HepG2 (cell line): Measurements from ENCODE around the gene IQCM. TPM values are rescaled to one million over a fixed set of nuclear protein-coding genes. Genes with fewer than 3 reads are reported as not detected.

Experiments
- ATAC-seq: fragments of 200-7000 bp; cut with Tn5 transposase; 3 replicates; pipeline ENCODE4 v1.9.1; 2020; ENCODE audit warnings: mild to moderate bottlenecking, moderate library complexity
- BruUV-seq: library from RNA; stranded (reverse); fragments of 400-500 nt; replicated peaks from 2 replicates; lab custom pipeline; 2021; lab: Mats Ljungman, UMichigan
- CTCF ChIA-PET: fragments of 300-600 bp; formaldehyde crosslinking; extraction: SDS; loops from one replicate; lab custom pipeline; 2021; ENCODE audit warnings: low total read pairs, inconsistent platforms, low intra/inter-chr PET ratio; lab: Yijun Ruan, JAX
- POLR2A ChIA-PET: fragments of 350-600 bp; sonication (Branson Sonifier 250); formaldehyde crosslinking; loops from one replicate; lab custom pipeline; 2020; ENCODE audit warnings: antibody characterized with exemption, inconsistent platforms; lab: Yijun Ruan, JAX
- DNase-seq: peaks from one replicate; pipeline ENCODE4 v3.0.0-alpha.2; 2015; ENCODE audit warnings: low spot score
- FAIRE-seq: peaks from 3 replicates; lab custom pipeline; 2011; peaks lifted over from hg19 to GRCh38; lab: Jason Lieb, UNC
- H2AFZ ChIP-seq: one replicate; pipeline ENCODE4 v1.6.1; 2011; ENCODE audit warnings: low read length, inconsistent platforms
- H3K27ac ChIP-seq: fragments of 300-600 bp; 3 replicates; pipeline ENCODE4 v1.8.0; 2011; ENCODE audit warnings: mixed run types, mild to moderate bottlenecking, mixed read lengths, low read length, inconsistent platforms; ENCODE audit not compliant: insufficient read depth; ENCODE audit errors: extremely low read length
- H3K27me3 ChIP-seq, 2 experiments: fragments of 200-600 bp in 1 of 2; 2 replicates in 1 of 2; 3 replicates in 1 of 2; pipeline versions ENCODE4 v1.6.0 to v1.8.0; 2011; ENCODE audit warnings: low read length in 2 of 2, mild to moderate bottlenecking in 2 of 2, moderate library complexity in 2 of 2, inconsistent platforms in 1 of 2; ENCODE audit not compliant: insufficient read depth in 2 of 2, control insufficient read depth in 1 of 2
- H3K36me3 ChIP-seq, 2 experiments: fragments of 200-600 bp in 1 of 2; replicated peaks in 1 of 2; 2 replicates in 1 of 2; 3 replicates in 1 of 2; pipeline versions ENCODE4 v1.5.1 to v1.8.0; 2011; ENCODE audit warnings: low read length in 2 of 2, inconsistent platforms in 1 of 2; ENCODE audit not compliant: insufficient read depth in 2 of 2, control insufficient read depth in 1 of 2
- H3K4me1 ChIP-seq: 2 replicates; pipeline ENCODE4 v1.5.1; 2012; ENCODE audit warnings: low read length, inconsistent platforms; ENCODE audit not compliant: insufficient read depth
- H3K4me2 ChIP-seq: 2 replicates; pipeline ENCODE4 v1.6.0; 2011; ENCODE audit warnings: low read depth, low read length, inconsistent platforms
- H3K4me3 ChIP-seq, 3 experiments: fragments of 200-600 bp in 1 of 3; sonication (generic), shearing (Covaris generic) in 1 of 3; replicated peaks in 1 of 3; 2 replicates each; pipeline ENCODE4 v1.5.1; 2011 to 2016; ENCODE audit warnings: low read length in 3 of 3, inconsistent platforms in 2 of 3, low read depth in 2 of 3, mild to moderate bottlenecking in 2 of 3, control low read depth in 1 of 3, mixed read lengths in 1 of 3; ENCODE audit not compliant: insufficient read depth in 1 of 3
- H3K79me2 ChIP-seq: one replicate; pipeline ENCODE4 v1.6.1; 2011; ENCODE audit warnings: low read length, inconsistent platforms; ENCODE audit not compliant: insufficient read depth
- H3K9ac ChIP-seq: 2 replicates; pipeline ENCODE4 v1.6.0; 2011; ENCODE audit warnings: mild to moderate bottlenecking, low read depth, low read length, inconsistent platforms; ENCODE audit not compliant: insufficient read depth
- H3K9me3 ChIP-seq: 2 replicates; pipeline ENCODE4 v1.5.1; 2012; ENCODE audit warnings: mild to moderate bottlenecking, low read length
- H4K20me1 ChIP-seq: 2 replicates; pipeline ENCODE4 v1.6.0; 2011; ENCODE audit warnings: inconsistent platforms, mild to moderate bottlenecking, low read length, moderate library complexity; ENCODE audit not compliant: insufficient read depth
- CAMTA2 ChIP-seq: sonication (generic); formaldehyde crosslinking; IDR thresholded peaks from 2 replicates; pipeline ENCODE4 v1.4.0; 2020; ENCODE audit warnings: mild to moderate bottlenecking, missing genetic modification reagents, borderline replicate concordance
- CBX1 ChIP-seq: IDR thresholded peaks from one replicate; pipeline ENCODE4 v1.6.1; 2016; ENCODE audit warnings: antibody characterized with exemption, low read depth
- FOXC1 ChIP-seq: sonication (generic); formaldehyde crosslinking; IDR thresholded peaks from 2 replicates; pipeline ENCODE4 v1.8.0; 2022; ENCODE audit warnings: mild to moderate bottlenecking, missing genetic modification reagents, borderline replicate concordance
- HES4 ChIP-seq: sonication (generic); formaldehyde crosslinking; IDR thresholded peaks from 2 replicates; pipeline ENCODE4 v1.9.0; 2021; ENCODE audit warnings: mild to moderate bottlenecking, missing genetic modification reagents, borderline replicate concordance
- HOXA3 ChIP-seq: sonication (generic); formaldehyde crosslinking; IDR thresholded peaks from 2 replicates; pipeline ENCODE4 v1.5.0; 2020; ENCODE audit warnings: missing genetic modification reagents
- KDM1A ChIP-seq: IDR thresholded peaks from 2 replicates; pipeline ENCODE4 v1.6.1; 2016; ENCODE audit warnings: missing compliant biosample characterization
- MXD4 ChIP-seq: IDR thresholded peaks from 2 replicates; pipeline ENCODE4 v1.6.1; 2016; ENCODE audit warnings: mild to moderate bottlenecking, missing biosample characterization, missing genetic modification reagents
- PCBP2 ChIP-seq: fragments of 200-400 bp; formaldehyde crosslinking; optimal IDR thresholded peaks from 2 replicates; pipeline ENCODE3; 2018; ENCODE audit warnings: low read length, low read depth; ENCODE audit not compliant: poor library complexity, severe bottlenecking
- POLR2AphosphoS5 ChIP-seq: IDR thresholded peaks from 2 replicates; pipeline ENCODE4 v1.6.1; 2012; ENCODE audit warnings: low read depth, low read length
- SP2 ChIP-seq: sonication (generic); formaldehyde crosslinking; IDR thresholded peaks from 2 replicates; pipeline ENCODE4 v1.5.1; 2020; ENCODE audit warnings: mild to moderate bottlenecking, missing genetic modification reagents
- TP53 ChIP-seq: sonication (generic); formaldehyde crosslinking; conservative IDR thresholded peaks from 2 replicates; pipeline ENCODE4 v1.4.0; 2020; ENCODE audit warnings: missing genetic modification reagents
- ZBTB8A ChIP-seq: sonication (generic); formaldehyde crosslinking; IDR thresholded peaks from 2 replicates; pipeline ENCODE4 v1.4.0; 2020; ENCODE audit warnings: mild to moderate bottlenecking, low read depth, missing genetic modification reagents, borderline replicate concordance
- ZFP62 ChIP-seq: sonication (generic); formaldehyde crosslinking; IDR thresholded peaks from 2 replicates; pipeline ENCODE4 v1.4.0; 2020; ENCODE audit warnings: missing genetic modification reagents
- ZNF160 ChIP-seq: sonication (generic); formaldehyde crosslinking; IDR thresholded peaks from 2 replicates; pipeline ENCODE4 v1.8.0; 2022; ENCODE audit warnings: mild to moderate bottlenecking, inconsistent platforms, missing genetic modification reagents
- ZNF30 ChIP-seq: sonication (generic); formaldehyde crosslinking; IDR thresholded peaks from 2 replicates; pipeline ENCODE4 v1.5.0; 2020; ENCODE audit warnings: mild to moderate bottlenecking, missing genetic modification reagents
- ZNF460 ChIP-seq: sonication (generic); formaldehyde crosslinking; IDR thresholded peaks from 2 replicates; pipeline ENCODE4 v1.5.1; 2020; ENCODE audit warnings: missing genetic modification reagents, mild to moderate bottlenecking, borderline replicate concordance
- ZNF883 ChIP-seq: sonication (generic); formaldehyde crosslinking; IDR thresholded peaks from 2 replicates; pipeline ENCODE4 v1.5.1; 2020; ENCODE audit warnings: mild to moderate bottlenecking, missing genetic modification reagents; ENCODE audit errors: not compliant biosample characterization
- WGBS: methylation state at CpG from one replicate; pipeline ENCODE4 v1.1.6; 2017; ENCODE audit warnings: low lambda C conversion rate; 5-methylcytosine and 5-hydroxymethylcytosine counted together
- in situ Hi-C: cut with HindIII; loops from 2 replicates; pipeline ENCODE4 v1.10.0; 2017; ENCODE audit warnings: low pct_unique_long_range_greater_than_20kb; ENCODE audit not compliant: extremely low pct_ligation_motif_present
- intact Hi-C: fragments of 100-400 bp; cut with micrococcal nuclease; formaldehyde crosslinking; loops from one replicate; pipeline ENCODE4 v1.10.0; 2022; ENCODE audit not compliant: unreplicated experiment
- polyA plus RNA-seq, 8 experiments: library from polyadenylated mRNA; depleted of rRNA in 3 of 8; stranded (reverse) in 7 of 8; unstranded in 1 of 8; fragments of >200 nt; fragmentation: Illumina TruSeq in 4 of 8; extraction: Trizol in 4 of 8; gene quantifications; 2 replicates each; pipeline versions ENCODE4 v1.2.1 to v1.2.3, GENCODE V29; 2011 to 2016; ENCODE audit warnings: low read depth in 4 of 8, missing spikeins in 1 of 8, mixed read lengths in 1 of 8; ENCODE audit not compliant: insufficient read depth in 1 of 8
- total RNA-seq, 5 experiments: library from RNA; depleted of rRNA; stranded (reverse); fragments of >200 nt; fragmentation: Illumina TruSeq; extraction: Trizol; gene quantifications; 2 replicates each; pipeline ENCODE4 v1.2.3, GENCODE V29; 2016; ENCODE audit warnings: low read depth in 1 of 5
- TF ChIP-seq, protein P1 (sequence below): IDR thresholded peaks from 2 replicates; pipeline ENCODE4 v1.6.1; 2016; ENCODE audit warnings: low read depth, control low read depth
- TF ChIP-seq, protein P2 (sequence below): sonication (generic); formaldehyde crosslinking; IDR thresholded peaks from 2 replicates; pipeline ENCODE4 v1.4.0; 2020; ENCODE audit warnings: mild to moderate bottlenecking, missing genetic modification reagents
- TF ChIP-seq, protein P3 (sequence below): sonication (generic); formaldehyde crosslinking; IDR thresholded peaks from 2 replicates; pipeline ENCODE4 v1.4.0; 2020; ENCODE audit warnings: missing genetic modification reagents, borderline replicate concordance

The IQCM gene
- total and polyA plus RNA-seq, 2 of the 13 experiments (the other 11 are each of a cell fraction or from before 2014, with no cell fraction given): not detected

DNA sequence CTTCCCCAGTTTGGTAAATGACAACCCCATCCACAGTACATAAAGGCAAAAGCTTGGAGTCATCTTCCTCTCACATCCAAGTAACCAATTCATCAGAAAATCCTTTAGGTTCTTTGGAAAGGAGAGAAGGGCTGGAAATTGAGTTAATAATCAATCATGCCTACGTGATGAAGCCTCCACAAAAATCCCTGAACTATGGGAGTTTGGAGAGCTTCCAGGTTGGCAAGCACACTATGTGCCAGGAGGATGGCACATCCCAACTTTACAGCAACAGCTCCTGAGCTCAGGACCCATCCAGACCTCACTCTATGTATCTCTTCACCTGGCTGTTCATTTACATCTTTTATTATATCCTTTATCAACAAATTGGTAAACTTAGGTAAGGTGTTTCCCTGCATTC is 98.9 kb downstream of the IQCM start:
- BruUV-seq: no TSS peak
- Histone ChIP-seq H3K36me3 (no peaks in the 10 kb centered on the region), H3K4me1 (no peaks in the 10 kb centered on the region), H3K27me3 (no peaks in the 10 kb centered on the region), H2AFZ (no peak overlapping the region), H4K20me1 (no peaks in the 10 kb centered on the region), H3K9me3 (peaks cover 15% of the 10 kb centered on the region), H3K27ac (no peak overlapping the region), H3K4me3 (no peak overlapping the region), H3K79me2 (no peaks in the 10 kb centered on the region), H3K4me2 (no peak overlapping the region), H3K9ac (no peak overlapping the region)
- in situ Hi-C loops (no loop called here), intact Hi-C loops (no loop called here)
- no peak for FAIRE-seq
- WGBS: 0% methylated on average over 1 of the region's 1 CpG
- ATAC-seq: no peak
- CTCF ChIA-PET: no interaction called here
- no peak for TF ChIP-seq MXD4 (CRISPR knock-in tag)
- TF ChIP-seq CAMTA2: no peak
- TF ChIP-seq SP2: no peak
- TF ChIP-seq TP53: no peak
- no peak for TF ChIP-seq POLR2AphosphoS5
- no peak for TF ChIP-seq ZNF160 (CRISPR knock-in tag)
- TF ChIP-seq PCBP2: no peak
- TF ChIP-seq ZNF883: no peak
- TF ChIP-seq, protein P1, sequence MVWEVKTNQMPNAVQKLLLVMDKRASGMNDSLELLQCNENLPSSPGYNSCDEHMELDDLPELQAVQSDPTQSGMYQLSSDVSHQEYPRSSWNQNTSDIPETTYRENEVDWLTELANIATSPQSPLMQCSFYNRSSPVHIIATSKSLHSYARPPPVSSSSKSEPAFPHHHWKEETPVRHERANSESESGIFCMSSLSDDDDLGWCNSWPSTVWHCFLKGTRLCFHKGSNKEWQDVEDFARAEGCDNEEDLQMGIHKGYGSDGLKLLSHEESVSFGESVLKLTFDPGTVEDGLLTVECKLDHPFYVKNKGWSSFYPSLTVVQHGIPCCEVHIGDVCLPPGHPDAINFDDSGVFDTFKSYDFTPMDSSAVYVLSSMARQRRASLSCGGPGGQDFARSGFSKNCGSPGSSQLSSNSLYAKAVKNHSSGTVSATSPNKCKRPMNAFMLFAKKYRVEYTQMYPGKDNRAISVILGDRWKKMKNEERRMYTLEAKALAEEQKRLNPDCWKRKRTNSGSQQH (CRISPR knock-in tag): no peak
- TF ChIP-seq CBX1: no peak
- TF ChIP-seq, protein P2, sequence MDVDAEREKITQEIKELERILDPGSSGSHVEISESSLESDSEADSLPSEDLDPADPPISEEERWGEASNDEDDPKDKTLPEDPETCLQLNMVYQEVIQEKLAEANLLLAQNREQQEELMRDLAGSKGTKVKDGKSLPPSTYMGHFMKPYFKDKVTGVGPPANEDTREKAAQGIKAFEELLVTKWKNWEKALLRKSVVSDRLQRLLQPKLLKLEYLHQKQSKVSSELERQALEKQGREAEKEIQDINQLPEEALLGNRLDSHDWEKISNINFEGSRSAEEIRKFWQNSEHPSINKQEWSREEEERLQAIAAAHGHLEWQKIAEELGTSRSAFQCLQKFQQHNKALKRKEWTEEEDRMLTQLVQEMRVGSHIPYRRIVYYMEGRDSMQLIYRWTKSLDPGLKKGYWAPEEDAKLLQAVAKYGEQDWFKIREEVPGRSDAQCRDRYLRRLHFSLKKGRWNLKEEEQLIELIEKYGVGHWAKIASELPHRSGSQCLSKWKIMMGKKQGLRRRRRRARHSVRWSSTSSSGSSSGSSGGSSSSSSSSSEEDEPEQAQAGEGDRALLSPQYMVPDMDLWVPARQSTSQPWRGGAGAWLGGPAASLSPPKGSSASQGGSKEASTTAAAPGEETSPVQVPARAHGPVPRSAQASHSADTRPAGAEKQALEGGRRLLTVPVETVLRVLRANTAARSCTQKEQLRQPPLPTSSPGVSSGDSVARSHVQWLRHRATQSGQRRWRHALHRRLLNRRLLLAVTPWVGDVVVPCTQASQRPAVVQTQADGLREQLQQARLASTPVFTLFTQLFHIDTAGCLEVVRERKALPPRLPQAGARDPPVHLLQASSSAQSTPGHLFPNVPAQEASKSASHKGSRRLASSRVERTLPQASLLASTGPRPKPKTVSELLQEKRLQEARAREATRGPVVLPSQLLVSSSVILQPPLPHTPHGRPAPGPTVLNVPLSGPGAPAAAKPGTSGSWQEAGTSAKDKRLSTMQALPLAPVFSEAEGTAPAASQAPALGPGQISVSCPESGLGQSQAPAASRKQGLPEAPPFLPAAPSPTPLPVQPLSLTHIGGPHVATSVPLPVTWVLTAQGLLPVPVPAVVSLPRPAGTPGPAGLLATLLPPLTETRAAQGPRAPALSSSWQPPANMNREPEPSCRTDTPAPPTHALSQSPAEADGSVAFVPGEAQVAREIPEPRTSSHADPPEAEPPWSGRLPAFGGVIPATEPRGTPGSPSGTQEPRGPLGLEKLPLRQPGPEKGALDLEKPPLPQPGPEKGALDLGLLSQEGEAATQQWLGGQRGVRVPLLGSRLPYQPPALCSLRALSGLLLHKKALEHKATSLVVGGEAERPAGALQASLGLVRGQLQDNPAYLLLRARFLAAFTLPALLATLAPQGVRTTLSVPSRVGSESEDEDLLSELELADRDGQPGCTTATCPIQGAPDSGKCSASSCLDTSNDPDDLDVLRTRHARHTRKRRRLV: no peak
- no peak for TF ChIP-seq ZBTB8A (CRISPR knock-in tag)
- no peak for TF ChIP-seq KDM1A
- TF ChIP-seq, protein P3, sequence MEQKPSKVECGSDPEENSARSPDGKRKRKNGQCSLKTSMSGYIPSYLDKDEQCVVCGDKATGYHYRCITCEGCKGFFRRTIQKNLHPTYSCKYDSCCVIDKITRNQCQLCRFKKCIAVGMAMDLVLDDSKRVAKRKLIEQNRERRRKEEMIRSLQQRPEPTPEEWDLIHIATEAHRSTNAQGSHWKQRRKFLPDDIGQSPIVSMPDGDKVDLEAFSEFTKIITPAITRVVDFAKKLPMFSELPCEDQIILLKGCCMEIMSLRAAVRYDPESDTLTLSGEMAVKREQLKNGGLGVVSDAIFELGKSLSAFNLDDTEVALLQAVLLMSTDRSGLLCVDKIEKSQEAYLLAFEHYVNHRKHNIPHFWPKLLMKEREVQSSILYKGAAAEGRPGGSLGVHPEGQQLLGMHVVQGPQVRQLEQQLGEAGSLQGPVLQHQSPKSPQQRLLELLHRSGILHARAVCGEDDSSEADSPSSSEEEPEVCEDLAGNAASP: no peak
- no peak for TF ChIP-seq ZFP62
- TF ChIP-seq ZNF30: no peak
- no peak for TF ChIP-seq FOXC1 (CRISPR knock-in tag)
- no peak for TF ChIP-seq HES4
- no peak for TF ChIP-seq ZNF460 (CRISPR knock-in tag)
- no peak for TF ChIP-seq HOXA3 (CRISPR knock-in tag)
- POLR2A ChIA-PET: no interaction called here
- DNase-seq: no peak
